ENCODE measurements around the gene PRKCH.

DNA sequence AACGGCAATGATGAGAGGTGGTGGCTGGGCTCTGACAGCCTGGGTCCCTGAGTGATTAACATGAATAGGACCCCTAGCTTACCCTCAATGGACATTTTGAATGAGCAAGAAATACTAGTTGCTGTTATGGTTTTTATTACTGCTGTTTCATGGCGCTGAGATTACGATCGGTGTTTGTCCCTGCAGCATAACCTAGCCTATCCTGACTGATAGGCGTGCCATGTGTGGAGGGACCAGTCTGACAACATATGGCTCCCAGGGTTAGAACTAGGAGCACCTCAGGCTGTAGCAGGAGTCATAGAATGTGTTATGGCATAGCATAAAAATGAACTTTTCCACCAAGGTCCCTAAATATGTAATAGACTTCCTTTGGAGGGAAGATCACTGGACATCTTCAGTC lies 236.5 kb downstream of the PRKCH start:
- TF ChIP-seq CTCF (IDR thresholded peaks at IDR 0.05; ENCODE audit: borderline replicate concordance, extremely low read depth, low read length, poor library complexity, severe bottlenecking) (no peak), EZH2 (IDR thresholded peaks at IDR 0.05; ENCODE audit: borderline replicate concordance, low read depth, low read length, severe bottlenecking) (no peak)
